CD1c-positive myeloid dendritic cell (primary cell): ENCODE results near the gene MED19.
"Not testable (repeated sequence)": the region's sequence is repeated elsewhere in the genome, so short reads cannot be mapped to it uniquely, and the experiment has no call there.

ENCODE experiments used
- DNase-seq: peaks from one replicate; pipeline ENCODE4 v3.0.0-alpha.2; 2016; ENCODE audit errors: extremely low spot score

MED19 gene

GRCh38 chr11:57711414-57712255 is at the start of gene MED19:
MED19 (minus strand) TSS chr11:57712215; CDS start chr11:57712179, 36 bp downstream.
- DNase-seq: peak; percentile 79

GRCh38 chr11:57758174-57758573 is 46.2 kb upstream of the MED19 start:
- no peak for DNase-seq

GRCh38 chr11:57752954-57753353 is 40.9 kb upstream of the MED19 start:
- DNase-seq: no peak

DNA sequence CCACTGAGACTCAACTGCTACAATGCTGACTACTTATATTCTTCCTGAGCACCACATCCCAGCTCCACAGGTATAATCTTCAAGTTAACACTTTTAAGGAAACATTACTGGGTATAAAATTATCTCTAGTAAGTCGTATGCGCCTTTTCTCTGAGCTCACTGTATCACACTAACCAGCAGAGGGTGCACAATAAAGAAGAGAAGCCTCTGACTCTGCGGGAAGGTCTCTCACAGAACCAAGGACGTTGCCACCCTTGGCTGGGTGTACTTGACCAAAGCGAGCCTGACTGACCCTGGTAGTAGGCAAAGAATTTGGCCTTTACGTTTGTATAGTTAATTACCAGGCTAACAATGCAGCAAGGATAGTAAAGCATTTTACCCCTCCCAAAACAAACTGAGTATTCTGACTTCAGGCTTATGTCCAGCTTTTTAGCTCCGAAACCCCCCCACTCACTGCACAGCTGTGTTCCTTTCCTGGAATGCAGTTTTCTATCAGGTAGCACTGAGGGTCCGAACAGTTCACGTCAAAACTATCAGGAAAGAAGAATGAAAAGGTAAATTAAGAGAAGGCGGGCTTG is 39.8 kb upstream of the MED19 start, which contains the start of gene BTBD18:
BTBD18 (minus strand) TSS at position 144 of the 578 bp plus-strand sequence. CDS start 631 bp downstream, outside the sequence.
- peak; percentile 38 for DNase-seq

DNA sequence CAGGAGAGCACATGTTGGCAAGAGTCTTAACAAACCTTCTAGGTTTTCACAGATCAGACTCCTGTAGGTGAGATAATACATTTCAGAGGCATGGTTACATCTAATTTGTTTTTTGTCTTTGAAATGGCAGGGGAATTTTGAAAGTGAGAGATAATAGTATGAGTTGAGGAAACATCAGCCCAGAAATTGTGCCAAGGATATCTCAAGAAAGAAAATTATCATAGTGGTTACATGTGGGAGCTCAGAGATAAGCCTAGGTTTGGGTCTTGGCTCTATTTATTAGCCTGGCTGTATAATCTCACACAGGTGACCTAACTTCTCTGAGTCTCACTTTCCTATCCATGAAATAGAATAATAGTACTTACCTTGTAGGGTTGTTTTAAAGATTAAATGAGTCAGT is 39.2 kb upstream of the MED19 start:
- DNase-seq: no peak

GRCh38 chr11:57746920-57747319 is 34.9 kb upstream of the MED19 start:
- no peak for DNase-seq

DNA sequence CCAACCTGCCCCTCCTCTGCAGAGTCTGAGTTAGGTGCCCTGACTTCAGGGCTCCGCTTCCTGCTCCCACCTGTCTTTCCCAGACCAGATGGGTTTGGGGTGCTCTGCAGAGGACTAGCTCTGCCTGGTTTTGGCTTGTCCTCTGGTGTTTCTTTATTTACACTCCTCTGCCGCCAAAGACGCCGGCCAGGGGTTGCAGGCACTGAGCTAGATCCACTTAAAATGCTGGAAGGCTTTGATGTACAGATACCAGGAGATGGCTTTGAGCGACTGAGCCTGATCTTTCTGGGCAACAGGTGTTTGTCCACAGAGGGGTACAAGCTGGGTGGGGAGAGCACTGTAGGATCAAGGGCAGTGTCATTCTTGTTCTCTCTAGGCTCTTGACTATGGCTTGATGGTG is 33.2 kb upstream of the MED19 start:
- no peak for DNase-seq

- no peak for DNase-seq
These were observed 32.3 kb upstream of the MED19 start for GRCh38 chr11:57744357-57744756.

DNA sequence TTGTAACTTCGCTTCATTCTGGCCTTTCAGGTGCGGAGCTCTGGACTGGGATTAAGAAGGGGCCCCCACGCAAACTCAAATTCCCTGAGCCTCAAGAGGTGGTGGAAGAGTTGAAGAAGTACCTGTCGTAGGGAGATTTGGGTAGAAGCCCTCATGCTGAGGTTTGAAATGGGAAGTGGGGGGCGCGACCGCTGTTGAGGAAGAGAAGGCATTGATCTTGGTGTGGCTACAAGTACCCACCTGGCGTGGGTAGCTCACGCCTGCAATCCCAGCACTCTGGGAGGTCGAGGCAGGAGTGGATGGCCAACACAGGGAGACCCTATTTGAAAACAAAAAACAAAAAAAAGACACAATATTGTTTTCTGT is 30.1 kb upstream of the MED19 start:
- DNase-seq: no peak

DNA sequence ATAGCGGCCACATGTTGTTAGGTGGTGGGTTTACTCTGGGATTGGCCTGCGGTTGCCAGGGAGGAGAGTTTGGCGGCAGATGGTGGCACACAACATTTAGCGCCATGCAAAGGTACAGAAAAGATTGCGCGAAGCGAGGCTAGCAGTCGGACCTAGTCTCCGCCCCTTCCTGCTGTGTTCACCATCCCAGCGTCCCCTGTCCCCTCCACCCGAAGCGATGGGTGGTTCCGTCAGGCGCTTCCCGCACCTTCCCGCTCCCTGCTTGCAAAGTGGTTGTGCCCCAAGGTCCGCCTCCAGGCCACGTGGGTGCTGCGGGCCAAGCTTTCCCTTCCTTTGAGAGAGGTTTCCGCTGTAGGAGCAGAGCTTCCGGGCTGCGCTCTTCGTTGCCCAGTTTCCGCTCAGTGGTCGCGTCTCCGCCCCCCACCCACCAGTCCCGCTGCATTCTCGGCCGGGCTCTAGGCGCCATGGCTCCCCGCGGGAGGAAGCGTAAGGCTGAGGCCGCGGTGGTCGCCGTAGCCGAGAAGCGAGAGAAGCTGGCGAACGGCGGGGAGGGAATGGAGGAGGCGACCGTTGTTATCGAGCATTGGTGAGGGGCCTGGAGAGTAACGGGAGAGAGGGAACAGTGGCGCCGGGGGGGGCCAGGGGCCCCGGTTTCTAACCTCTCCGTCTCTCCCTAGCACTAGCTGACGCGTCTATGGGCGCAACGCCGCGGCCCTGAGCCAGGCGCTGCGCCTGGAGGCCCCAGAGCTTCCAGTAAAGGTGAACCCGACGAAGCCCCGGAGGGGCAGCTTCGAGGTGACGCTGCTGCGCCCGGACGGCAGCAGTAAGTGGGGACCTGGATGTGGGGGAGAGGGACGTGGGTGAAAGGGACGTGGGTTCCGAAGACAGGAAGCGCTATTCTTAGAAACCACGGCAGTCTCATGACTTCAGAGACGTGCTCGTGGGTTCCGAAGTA is 29.4 kb upstream of the MED19 start, which contains the start of gene SELENOH:
SELENOH (plus strand) TSS at position 360 of the 955 bp plus-strand sequence; CDS start at position 465, 105 bp downstream.
- peak; percentile 97 for DNase-seq

GRCh38 chr11:57735619-57736298 is 23.7 kb upstream of the MED19 start:
- DNase-seq: no peak

DNA sequence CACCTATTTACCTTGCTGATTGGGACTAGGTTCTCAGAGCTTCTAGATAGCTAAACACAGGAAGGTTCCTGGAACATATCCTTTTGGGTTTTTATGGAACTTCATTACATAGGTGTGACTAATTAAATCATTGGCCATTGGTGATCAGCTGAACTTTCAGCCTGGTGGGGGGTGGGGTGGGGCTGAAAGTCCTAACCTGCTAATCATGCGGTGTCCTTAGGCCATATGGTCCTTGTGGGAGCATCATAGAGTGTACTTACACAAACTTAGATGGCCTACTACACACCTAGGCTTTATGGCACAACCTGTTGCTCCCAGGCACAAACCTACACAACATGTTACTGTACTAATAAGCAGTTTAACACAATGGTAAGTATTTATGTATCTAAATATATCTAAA is 20.6 kb upstream of the MED19 start:
- DNase-seq: no peak

DNA sequence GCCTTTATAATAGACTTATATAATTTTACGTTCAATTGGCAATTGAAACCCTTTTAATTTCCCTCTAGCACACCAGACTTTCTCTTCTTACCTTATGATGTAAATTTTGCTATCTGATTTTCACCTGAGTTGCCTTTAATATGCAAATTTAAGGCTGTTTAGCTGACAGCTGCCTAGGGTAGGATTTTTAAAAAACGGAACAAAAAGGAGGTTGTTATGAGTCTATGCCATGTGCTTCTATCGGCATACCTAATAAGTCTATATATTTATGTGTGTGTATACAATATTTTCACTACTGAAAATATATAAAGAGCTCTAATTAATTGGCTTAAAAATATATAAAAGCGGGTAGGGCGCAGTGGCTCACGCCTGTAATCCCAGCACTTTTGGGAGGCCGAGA is 17.5 kb upstream of the MED19 start:
- DNase-seq: no peak

GRCh38 chr11:57728829-57729228 is 16.8 kb upstream of the MED19 start:
- DNase-seq: no peak

DNA sequence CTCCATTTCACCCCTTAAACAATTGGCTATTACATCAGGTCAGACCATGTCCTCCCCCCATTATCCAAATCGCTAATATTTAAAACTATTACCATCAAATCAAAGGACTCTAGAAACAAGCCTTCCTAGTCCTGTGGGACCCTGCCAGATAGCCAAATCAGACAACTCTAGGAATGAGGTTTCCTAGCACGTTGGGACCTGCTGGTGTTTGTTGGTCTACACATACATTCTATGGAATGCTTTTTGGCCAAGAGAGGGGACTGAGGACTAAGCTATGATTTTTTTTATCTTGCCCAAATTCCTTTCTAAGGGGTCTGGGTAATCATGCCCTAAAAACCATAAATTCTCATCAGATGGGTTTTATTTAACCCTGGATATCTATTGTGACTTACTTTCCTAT is 15.2 kb upstream of the MED19 start:
- DNase-seq: no peak

- DNase-seq: not testable (repeated sequence)
These were observed 4.7 kb upstream of the MED19 start for GRCh38 chr11:57716726-57717125.

DNA sequence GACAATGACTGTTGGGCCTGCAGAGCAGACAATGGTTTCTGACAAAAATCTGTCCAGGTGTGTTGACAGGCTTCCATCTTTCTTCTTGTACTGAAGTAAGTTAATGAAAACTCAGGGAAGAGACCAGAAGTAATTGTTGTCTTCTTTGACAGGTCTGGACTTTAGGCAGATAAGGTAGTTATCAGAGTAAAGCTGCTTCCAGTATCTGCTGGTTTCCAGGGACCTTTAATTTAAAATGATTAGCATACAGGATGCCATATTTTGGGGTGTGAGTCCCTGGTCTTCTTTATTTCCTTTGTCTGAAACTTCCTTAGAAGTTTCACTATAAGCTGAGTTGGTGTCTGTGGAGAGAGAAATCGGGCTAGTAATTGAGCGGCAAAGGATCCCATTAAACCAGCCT is 1.8 kb upstream of the MED19 start:
- no peak for DNase-seq

- DNase-seq: peak; percentile 98
These were observed 488 bp upstream of the MED19 start, which contains the start of gene TMX2 for GRCh38 chr11:57712256-57713150. TMX2 (plus strand) TSS chr11:57712593; CDS start chr11:57712619, 26 bp downstream.

DNA sequence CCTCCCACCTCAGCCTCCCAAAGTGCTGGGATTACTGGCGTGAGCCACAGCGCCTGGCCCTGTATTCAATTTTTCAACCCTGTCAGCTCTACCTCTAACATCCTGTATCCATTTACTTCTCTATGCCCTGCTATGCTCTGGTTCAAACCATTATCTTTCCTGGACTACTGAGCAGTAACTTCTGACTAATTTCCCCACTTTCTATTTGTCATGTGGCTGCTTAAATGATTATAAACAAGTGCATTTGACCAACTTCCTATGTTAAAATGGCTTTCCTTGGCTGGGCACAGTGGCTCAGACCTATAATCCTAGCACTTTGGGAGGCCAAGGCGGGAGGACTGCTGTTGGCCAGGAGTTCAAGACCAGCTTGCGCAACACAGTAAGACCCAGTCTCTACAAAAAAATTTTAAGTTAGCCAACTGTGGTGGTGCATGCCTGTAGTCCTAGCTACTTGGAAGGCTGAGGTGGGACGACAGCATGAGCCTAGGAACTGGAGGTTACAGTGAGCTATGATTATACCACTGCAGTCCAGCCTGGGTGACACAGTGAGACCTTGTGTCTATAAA is 2.1 kb downstream of the MED19 start:
- no peak for DNase-seq

DNA sequence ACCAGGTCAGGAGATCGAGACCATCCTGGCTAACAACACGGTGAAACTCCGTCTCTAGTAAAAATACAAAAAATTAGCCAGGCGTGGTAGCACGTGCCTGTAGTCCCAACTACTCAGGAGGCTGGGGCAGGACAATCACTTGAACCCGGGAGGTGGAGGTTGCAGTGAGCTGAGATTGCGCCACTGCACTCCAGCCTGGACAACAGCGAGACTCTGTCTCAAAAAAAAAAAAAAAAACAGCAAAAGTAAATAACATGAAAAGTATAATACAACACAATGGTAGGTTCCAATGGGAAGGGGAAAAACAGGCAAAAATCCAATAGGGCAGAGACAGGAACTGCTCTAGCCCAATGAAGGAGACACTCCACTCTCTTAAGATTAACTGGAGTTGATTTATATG is 6.6 kb downstream of the MED19 start:
- DNase-seq: not testable (repeated sequence)
